Activated CD4-positive, alpha-beta T cell treated with anti-CD3 and anti-CD28 coated beads, Interleukin-2, Interleukin-4, amounts not matched to agents 100 ng/mL and 50 ng/mL, durations not matched to agents 16 hours and 8 hours (primary cell): Measurements from ENCODE around the gene FAM32A.
"Not testable (repeated sequence)": the region's sequence is repeated elsewhere in the genome, so short reads cannot be mapped to it uniquely, and the experiment has no call there.

Experiments used
- DNase-seq: peaks from one replicate; pipeline ENCODE4 v3.0.0-alpha.2; 2020; ENCODE audit warnings: low spot score

FAM32A gene

DNA sequence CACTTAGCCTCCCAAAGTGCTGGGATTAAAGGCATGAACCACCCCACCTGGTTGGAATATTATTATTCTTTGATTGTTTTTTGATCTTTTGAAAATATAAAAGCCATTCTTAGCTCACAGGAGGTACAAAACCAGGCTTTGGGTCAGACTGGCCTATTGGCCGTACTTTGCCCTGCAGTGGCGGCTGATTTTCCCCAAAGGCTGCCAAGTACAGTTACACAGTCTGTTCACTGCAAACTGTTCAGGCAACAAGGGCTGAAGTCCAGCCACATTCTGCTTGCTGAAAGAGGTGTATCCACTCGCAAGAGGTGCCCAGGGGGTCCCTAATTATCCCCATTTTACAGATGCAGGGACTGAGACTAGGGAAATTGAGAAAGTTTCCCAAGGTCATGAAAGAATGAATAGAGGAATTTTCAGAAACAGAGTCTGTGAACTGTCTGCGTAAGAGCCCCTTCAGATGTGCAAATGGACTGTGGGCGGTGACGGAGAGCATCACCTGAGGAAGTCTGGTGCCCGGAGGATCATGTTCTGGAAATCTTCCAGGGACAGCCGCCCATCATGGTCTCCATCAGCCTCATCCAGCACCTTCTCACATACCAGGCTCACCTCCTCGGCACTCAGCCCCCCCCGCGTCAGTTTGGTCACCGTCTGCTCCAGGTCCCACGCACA is 20.9 kb upstream of the FAM32A start:
- no peak for DNase-seq

DNA sequence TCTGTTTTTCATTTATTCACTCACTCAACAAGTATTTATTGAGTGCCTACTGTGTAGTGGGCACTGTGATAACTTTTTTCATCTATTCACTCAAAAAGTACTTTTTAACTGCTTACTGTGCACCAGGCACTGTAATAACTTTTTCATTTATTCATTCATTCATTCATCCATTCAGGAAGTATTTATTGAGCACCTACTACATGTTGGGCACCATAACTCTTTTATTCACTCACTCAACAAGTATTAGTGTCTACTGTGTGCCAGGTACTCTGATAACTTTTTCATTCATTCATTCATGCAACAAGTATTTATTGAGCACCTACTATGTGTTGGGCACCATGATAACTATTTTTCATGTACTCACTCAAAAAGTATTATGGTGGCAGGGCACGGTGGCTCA is 18.8 kb upstream of the FAM32A start:
- no peak for DNase-seq

DNA sequence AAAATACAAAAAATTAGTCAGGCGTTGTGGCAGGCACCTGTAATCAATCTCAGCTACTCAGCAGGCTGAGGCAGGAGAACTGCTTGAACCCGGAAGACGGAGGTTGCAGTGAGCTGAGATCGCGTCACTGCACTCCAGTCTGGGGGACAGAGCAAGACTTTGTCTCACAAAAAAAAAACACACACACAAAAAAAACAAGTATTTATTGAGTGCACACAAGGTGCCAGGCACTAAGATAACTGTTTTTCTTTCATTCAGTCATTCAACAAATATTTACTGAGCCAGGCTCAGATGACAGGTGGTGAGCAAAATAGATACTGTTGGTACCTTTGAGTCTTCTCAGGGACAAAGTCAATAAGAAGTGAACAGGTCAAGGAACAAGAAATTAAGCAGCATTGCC is 18.2 kb upstream of the FAM32A start:
- DNase-seq: no peak

DNA sequence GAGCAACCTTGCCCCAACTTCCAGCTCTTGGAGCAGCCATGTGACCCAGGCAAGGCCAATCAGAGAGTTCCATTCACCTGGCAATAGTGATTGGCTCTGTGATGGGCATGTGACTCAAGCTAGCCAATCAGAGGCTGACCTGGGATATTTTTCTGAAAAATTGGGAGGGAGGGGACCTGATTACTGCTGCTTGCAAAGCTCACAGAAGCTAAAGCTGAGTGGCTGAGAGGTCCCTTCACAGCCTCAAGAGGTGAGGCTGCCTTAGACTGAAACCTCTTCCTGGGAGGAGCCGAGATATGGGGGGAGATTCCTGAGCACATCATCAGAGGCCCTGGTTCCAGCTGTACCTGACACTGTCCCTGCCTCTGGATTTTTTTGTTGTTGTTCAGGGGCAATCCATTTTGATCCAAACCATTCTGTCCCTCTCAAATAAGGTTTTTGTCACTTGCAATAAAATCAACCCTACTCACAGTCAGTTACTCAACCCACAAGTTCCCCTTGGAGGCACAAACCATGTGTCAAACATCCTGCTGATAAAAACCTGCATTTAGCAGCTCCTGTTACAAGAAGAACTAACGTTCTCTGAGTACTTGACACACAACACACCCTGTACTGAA is 16.6 kb upstream of the FAM32A start:
- DNase-seq: no peak

DNA sequence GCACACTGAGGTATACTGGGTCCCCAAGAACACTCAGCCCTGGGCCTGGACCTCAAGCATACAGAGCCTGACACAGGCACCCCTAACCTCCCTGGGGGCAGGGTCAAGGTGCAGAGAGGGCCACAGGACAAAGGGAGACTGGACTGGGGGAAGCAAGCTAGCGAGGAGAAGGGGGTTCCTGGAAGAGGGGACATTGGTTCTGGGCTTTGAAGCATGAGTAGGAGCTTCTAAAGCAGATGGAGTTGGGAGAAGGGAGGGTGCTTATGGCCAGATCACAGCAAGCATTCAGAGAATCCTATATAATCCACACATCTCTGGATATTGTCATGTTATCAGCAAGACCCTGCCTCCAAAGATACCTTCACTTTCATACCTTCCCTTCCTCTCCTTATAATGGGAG is 15.1 kb upstream of the FAM32A start:
- DNase-seq: no peak

DNA sequence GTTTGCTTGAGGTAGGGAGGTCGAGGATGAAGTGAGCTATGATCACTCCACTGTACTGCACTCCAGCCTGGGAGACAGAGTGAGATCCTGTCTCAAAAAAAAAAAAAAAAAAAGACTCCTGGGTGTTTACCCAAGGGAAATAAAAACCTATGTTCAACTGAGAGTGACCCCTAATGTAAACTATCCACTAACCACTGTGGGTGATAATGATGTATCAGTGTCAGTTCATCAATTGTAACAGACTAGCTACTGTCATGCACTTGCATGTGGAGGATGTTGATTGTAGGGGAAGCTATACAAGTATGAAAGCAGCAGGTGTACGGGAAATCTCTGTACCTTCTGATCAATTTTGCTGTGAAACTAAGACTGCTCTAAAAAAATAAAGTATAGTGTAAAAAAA is 9.3 kb upstream of the FAM32A start:
- no peak for DNase-seq

DNA sequence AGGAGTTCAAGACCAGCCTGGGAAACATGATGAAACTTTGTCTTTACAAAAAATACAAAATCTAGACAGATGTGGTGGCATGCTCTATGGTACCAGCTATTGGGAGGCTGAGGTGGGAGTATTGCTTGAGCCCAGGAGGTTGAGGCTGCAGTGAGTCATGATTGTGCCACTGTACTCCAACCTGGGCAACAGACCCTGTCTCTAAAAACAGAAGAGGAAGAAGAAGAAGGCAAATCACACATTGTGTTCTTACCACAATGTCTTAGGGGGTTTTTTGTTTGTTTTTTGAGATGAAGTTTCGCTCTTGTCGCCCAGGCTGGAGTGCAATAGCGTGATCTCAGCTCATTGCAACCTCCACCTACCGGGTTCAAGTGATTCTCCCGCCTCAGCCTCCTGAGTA is 6.3 kb upstream of the FAM32A start:
- not testable (repeated sequence) for DNase-seq

DNA sequence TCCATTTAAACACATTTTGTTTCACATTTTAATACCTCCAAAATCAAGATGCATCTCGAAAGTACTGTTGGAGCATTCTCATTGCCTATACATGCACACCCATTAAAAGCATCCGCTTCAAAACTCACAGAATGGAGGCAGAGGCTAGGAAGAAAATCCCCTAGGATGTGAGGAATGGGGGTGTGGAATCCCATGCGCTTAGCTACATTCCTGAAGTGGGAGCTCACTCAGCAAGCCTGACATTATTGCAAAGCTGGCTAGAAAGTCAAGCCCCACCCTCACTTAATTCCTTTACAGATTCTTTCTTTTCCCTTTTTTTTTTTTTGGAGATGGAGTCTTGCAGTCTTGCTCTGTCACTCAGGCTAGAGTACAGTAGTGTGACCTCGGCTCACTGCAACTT is 4.6 kb upstream of the FAM32A start:
- DNase-seq: no peak

DNA sequence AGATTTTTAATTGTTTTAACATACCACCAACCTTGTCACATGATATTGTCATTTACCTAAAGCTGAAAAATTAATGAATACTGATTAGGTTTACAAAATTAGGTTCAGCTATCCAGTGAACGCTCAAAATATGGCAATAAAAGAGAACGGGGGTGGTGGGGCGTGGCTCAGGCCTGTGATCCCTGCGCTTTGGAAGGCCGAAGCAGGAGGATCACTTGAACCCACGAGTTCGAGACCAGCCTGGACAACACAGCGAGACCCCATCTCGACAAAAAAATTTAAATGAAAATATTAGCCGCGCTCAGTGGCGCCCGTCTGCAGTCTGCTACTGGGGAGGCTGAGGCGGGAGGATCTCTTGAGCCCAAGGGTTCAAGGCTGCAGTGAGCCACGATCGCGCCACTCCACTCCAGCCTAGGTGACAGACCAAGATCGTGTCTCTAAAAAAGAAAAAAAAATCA is 516 bp upstream of the FAM32A start:
- DNase-seq: no peak

DNA sequence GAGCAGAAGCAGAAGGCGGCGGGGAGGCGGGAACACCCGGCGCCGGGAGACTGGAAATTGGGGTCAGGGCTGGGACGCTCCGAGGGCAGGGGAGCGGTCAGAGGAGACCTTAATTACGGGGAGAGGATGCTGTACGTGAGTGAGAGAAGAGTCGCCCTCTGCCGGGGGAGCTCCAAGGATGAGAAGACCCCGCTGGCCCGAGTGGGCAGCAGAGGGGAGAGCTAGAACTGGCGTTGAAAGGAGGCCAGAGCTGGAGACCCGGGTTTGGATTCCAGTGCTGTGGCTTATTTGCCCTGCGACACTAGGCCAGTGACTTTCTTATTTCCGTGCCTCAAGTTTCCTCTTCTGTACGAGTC is 536 bp downstream of the FAM32A start:
- DNase-seq: peak; percentile 22

DNA sequence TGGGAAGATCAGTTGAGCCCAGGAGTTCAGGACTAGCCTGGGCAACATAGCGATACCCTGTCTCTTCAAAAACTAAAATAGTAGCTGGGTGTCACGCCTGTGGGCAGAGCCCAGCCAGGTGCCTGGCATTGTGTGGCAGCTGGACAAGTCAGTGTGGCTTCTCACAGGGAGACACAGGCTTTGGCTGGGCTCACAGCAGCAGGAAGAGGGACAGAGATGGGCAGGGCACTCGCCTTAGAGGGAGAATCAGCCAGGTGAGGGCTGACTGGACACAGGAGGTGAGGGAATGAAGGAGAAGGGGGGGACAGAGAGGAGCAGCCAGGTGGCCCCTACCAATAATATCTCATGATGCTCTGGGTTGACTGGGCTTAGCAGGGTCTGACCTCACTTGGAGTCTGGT is 3.3 kb downstream of the FAM32A start:
- no peak for DNase-seq

DNA sequence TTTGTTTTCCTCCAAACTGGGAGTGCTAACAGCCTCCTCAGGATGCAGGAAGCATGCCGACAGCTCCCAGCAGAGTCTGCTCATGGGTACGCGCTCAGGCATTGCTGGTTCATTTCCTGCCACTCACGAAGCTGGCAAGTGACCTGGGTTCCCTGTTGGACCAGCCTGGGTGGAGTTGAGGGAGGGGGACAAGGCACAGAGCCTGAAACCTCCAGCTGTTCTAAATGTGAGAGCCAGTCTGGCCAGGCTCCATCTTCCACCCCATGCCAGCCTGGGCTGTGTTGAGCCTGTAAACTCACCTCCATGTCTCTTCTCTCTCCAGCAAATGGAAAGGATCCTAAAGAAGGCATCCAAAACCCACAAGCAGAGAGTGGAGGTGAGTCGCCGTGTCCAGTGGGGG is 5.0 kb downstream of the FAM32A start:
- no peak for DNase-seq

DNA sequence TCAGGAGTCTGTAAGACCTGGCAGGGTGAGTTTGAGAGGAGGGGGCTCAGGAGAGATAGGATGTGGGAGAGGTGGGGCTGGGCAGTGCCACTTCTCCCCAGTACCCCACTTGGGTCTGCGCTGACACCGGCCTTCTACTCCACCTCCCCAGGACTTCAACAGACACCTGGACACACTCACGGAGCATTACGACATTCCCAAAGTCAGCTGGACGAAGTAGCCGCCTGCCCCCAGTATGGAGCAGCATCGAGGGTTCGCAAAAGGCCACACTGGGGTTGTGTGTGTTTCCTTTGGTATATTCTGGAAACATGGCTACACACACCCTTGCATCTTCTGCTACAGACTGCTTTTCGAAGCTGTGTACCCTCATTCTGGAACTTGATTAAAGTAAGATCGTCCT is 5.5 kb downstream of the FAM32A start:
- no peak for DNase-seq

DNA sequence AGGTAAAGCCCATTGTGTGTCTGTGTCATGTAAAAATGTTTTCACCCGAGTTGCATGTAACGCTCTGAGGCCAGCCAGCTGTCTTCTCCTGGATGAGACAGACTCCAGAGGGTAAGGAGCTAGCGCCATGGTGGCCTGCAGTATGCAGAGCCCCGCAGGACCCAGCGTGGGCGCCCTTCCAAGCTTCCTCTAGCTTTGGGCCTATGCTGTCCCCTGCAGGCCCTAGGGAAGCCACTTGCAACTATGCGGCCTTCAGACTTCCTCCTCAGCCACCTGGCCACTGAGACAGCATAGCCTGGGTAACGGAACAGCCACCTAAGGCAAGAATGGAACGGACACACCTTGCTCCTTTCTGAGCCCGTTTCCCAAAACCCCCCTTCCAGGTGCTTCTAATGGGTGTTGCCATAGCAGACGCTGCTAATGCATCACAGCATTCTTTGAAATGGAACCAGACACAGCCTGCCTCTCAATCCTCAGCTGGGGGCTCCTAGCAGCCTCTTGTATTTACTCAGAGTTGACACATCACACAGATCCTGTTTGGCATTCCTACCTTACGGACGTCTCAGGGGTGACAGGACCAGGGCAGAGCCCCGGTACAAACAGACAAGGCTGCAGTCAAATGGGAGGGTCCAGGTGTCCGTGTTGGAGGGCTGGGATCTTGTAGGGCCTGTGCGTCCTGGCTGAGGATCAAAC is 6.2 kb downstream of the FAM32A start:
- DNase-seq: no peak

DNA sequence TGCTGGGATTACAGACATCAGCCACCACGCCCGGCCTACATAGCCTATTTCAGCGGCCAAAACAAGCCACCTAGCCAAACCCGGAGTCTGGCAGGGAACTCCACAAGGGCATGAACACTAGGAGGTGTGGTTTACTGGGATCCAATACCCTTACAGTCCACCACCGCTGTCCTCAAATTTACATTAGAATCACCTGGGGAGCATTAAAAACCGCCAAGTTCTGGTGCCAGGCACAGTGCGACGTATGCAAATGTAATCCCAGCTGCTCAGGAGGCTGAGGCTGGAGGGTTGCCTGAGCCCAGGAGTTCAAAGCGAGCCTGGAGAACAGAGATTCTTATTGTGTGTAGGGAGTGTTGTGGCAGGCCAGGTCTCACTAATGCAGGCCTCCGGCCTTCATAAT is 8.3 kb downstream of the FAM32A start:
- DNase-seq: no peak

DNA sequence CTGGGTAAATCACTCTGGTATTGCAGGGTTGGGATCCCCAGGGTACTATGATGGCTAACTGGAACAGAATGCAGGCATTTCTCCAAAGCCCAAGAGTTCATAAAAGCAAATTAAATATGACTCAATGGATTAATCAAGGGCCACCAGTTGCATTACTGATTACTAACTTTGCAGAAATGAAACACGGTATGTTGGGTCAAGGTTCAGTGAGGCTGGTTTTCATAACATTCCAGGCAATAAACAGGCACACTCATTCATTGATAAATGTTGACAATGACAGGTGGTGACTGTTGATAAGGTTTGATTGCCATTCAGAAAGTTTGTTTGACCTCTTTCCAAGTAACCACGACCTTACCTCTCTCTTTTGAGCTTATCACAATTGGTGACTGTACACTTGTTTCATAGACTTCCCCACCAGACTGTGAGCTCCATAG is 12.0 kb downstream of the FAM32A start:
- no peak for DNase-seq

DNA sequence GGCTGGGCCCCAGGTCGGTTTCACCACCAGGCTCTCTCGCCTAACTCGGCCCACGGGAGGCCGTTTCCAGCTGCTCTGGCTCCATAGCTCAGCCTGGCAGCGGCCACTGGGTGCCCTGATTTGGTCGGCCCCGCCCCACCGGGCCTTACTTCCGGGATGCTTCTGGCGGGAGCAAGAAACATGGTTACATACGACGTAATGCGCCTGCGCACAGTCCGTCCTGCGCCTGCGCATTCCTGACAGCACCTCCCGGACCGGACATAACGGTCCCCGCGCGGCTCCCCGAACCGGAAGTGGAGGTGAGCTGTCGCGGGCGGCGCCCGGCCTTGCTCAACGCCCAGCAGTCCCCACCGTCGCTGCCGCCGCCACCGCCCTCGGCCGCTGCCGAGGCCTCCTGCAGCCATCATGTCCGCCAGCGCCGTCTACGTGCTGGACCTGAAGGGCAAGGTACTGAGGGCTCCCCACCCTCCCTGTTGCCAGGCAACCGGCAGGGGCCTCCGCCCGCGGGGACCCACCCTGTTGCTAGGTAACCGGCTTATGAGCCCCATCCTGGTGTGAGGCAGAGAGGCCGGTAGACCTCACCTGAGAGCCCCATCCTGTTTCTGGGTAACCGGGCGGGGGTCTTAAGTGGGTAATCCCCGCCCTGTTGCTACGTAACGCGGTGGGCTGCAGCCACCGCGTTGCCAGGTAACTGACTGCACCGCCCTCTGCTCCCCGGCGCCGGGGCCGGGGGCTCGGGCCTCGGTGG is 12.6 kb downstream of the FAM32A start, which contains the start of gene AP1M1:
Gene AP1M1, plus strand, starts transcription at position 290 of the 748 bp plus-strand sequence. Its CDS starts 116 bp downstream, at position 406.
- peak; percentile 99 for DNase-seq

DNA sequence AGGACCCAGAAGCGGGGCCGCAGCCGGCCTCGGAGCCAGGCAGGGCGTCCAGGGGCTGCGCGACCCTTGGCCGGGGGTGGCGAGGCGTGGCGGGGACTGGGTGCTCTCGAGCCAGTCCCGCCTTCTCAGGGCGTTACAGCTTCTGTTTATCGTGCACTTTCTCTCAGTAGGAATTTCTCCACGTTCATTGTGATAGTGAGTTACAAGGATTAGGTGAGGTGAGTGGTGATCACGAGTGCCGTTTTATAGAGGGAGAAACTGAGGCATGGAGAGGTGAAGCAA is 13.1 kb downstream of the FAM32A start:
- no peak for DNase-seq

DNA sequence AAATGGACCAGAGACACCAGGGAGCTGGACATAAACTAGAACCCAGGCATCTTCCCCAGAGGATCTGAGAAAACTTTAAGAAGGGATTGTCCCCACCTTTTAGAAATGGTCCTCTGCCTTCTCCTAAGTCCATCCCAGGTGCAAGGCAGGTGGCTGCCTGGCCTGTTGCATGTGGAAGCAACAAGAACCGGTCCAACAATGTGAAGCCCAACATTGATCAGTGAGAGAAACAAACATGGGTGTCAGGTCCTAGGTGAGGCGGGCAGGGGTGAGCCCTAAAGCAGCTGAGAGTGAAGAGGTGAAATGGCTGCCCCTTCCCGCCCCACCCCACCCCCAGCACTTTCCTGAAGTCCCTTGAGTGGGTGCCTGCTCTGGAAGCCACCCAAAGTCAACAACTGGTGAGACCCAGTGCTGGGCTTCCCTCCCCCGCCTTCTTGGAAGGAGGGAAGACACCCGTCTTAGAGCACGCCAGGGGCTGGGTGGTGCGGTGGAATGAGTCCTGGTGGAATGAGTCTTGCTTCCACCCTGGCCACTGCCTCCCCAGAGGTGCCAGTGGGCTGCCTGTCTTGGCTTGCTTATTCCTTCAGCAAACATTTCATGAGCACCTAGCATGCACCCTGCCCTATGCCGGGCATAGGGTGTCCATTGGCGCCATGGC is 14.2 kb downstream of the FAM32A start:
- DNase-seq: no peak

DNA sequence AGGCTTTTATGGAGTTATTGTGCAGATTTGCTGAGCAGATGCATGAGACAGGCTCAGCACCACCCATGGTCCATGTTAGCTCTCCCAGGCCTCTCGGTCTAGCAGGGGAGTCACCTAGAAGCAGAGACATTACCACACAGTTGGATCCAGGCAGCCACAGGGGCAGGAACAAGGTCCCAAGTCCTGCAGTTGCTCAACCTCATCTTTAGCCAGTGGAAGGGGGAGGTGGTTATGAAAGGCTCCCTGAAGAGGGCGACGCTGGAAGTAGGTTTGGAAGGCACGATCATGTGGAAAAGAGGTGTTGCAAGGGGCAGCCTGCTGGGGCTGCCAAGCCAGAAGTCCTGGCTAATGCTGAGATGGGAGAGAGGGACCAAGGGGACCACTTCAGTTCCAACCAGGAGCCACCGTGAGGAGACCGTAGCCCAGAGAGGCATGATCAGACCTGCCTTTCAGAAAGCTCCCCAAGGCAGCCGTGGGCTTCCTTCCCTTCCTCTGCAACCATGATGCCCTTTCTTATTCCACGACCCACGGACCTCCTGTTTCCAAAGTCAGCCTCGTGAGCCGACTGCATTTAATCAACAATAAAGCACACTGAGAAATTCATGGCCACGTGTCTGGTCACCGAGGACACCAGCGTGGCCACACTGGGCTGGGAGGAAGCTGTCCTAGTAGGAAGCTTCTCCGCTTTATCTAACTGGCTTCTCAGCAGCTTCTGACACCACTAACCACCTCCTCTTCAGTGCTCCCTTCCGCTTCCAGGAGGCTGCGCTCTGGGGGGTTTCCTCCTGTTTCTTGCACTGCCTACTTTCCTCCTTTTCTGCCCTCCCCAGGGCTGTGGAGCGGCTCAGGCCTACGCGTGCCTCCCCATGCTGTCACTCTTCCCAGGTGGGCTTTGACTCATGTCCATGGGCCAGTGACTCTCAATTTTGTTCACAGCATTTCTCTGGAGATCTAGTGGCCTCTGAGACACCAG is 15.1 kb downstream of the FAM32A start:
- DNase-seq: no peak

DNA sequence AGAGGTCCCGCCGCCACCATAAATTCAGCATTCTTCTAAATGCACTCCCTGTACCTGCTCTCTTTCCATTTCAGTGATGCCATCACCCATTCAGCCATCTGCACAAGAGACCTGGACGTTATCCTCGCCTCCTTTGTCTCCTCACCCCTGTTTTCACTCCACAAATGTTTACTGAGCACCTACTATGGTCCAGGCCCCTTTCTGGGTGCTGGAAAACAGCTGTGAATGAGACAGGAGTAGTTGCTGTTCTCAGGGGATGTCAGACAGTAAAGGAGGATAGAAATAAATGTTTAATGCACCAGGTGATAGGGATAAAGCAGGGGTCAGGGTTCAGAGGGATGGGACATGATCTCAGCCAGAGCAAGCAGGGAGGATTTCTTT is 15.8 kb downstream of the FAM32A start:
- DNase-seq: no peak
